Stimulated activated CD4-positive, alpha-beta T cell treated with anti-CD3 and anti-CD28 coated beads, Interleukin-15, amount 100 ng/mL, for 24 hours (primary cell): ENCODE data around the gene CELF1.

Experiments
- DNase-seq: peaks from one replicate; pipeline ENCODE4 v3.0.0-alpha.2; 2020

CELF1 gene

DNA sequence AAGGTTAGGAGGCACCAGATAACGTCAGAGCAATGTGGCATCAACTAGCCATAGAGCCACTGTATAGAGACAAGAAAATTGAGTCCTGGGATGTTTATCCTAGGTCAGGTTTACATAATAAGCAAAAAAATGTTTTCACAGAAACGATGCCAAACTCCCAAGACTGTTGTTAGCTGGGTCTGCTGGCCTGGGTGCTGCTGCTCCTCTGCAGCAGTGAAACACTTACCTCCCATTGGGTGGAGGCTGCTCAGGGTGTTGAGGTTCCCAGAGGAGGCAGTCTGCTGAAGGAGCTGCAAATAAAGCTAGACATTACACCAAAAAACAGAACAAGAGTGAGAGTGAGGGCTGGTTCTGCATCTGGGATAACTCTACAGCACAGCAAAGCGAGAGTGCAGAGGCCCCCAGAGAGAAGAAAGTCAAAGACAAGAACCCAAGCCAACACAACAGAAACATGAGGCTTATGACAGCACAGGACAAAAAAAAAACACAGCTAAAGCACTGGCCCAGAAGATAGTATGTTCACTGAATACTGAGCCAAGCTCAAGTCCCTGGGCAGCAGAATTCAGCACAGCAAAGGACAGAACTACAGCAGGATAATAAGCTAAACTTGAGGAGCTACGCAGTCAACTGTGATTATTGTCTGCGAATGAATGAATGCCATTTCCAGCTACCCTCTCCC is 74.1 kb downstream of the CELF1 start:
- no peak for DNase-seq

- DNase-seq, result no peak
Observed at GRCh38 chr11:47477753-47478152, 75.2 kb downstream of the CELF1 start.

- DNase-seq, result peak; percentile 25
Observed at GRCh38 chr11:47477323-47477722, 75.6 kb downstream of the CELF1 start.

DNA sequence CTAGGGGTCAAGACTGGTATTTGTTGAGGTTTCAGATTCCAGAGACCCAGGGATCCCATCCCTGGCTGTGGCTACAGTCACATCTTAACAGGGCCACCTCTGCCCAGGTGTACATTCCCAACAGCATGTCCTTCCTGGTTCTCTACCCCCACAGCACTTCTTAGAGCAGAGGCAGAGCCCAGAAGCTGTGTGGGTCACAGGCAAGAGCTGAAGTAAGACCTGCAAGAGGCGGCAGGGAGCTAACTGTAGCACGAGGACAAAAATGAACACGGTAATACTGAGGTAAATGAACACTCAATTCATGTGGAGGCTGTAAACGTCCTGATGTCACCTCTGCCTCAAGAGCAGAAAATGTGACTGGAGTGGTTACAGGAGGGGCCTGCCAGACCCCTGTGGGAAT is 82.3 kb downstream of the CELF1 start:
- DNase-seq, result no peak

DNA sequence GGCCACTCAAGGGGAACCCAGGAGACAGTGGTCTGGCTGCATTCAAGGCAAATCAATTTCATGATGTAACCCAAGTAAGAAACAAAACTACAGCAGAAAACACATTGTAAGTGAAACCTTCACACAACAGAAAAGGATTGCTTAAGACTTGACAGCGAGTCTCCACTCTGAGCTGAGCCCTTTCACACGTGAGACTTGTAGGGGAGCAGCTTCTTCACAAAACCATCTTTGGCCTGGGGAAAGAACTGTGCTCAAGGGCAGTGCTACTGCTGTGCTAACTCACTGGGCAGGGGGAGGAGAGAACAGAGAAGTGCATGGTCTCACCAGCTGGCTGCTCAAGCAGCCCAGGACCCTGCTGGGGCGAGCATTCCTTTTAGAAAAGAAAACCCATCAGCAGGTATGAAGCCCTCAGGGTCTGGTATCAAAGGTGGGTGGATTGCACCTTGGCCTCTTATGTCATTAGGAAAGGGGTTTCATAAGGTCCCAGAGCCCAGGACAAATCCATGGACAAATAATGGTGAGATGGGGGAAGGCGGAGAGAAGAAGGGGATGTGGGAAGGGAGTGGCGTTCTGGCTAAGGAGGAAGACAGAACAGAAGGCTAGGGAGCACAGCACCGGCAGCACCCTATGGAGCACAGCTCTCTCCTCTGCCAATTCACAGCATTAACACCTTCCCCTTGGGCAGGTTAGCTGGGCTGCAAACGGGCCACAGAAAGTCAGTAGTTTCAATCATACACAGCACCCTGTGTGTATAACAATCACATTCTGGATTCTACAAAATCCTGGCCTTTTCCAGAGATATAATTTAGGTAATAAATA is 83.4 kb downstream of the CELF1 start:
- no peak for DNase-seq

GRCh38 chr11:47468598-47469214 is 84.2 kb downstream of the CELF1 start:
- no peak for DNase-seq

DNA sequence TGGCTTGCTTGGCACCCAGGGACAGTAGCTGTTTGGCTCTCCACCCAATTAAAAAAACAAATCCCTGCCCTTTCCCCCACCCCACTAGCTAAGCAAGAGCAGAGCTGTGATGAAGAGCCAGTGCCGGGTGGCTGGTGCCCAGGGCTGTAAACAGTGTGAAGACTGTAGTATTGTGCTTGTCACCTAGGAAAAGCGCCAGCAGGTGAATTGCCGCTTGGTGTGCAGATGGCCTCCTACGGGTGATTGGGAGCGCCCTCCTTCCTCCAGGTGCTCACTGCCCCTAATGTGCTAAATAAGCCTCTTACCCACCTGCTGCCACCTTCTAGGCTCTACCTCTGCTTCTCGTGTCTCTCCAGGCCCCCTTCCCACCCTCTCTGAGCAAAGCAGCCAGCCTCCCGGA is 85.6 kb downstream of the CELF1 start:
- DNase-seq, result no peak

- DNase-seq, result no peak
Observed at GRCh38 chr11:47466701-47467250, 86.2 kb downstream of the CELF1 start.

DNA sequence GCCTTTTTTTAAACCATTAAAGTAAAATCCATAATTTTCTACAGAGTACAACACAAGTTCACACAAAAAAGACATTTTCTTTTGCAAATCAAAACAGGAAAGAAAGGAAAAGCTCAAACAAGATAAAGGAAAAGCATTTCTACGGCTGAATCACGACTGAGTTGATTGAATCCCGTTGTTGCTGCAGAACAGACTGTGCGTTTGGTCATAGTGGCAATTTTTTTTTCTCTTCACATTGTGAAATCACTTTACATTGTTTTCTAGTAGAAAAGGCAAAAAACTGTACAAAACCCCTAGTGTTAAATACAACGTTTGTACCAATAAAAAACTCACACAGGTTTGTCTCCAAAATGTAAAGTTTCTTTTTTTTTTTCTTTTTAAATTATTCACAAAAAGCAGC is 86.7 kb downstream of the CELF1 start:
- no peak for DNase-seq

DNA sequence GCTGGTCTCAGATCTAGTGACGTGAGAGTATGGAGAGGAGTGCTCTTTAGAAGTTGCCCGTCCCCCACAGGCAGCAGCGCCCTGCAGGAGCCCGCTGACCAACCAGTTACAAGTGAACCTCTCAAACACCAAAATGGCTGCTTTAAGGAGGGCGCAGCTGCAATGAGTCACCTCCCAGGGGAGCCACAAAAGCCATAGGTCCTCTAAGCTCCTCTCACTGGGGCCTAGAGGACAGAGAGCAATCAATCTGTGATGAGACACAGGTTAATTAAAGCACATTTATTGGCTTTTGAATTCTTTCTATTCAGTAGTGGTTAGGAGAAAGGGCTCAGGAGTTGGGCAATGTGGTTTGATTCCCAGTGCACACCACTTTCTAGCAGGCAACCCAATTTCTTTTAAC is 88.4 kb downstream of the CELF1 start:
- DNase-seq, result no peak

GRCh38 chr11:47461876-47462275 is 91.1 kb downstream of the CELF1 start:
- DNase-seq, result no peak

- no peak for DNase-seq
Observed at GRCh38 chr11:47460571-47461235, 92.2 kb downstream of the CELF1 start.

- peak; percentile 72 for DNase-seq
Observed at GRCh38 chr11:47454258-47454671, 98.7 kb downstream of the CELF1 start.

DNA sequence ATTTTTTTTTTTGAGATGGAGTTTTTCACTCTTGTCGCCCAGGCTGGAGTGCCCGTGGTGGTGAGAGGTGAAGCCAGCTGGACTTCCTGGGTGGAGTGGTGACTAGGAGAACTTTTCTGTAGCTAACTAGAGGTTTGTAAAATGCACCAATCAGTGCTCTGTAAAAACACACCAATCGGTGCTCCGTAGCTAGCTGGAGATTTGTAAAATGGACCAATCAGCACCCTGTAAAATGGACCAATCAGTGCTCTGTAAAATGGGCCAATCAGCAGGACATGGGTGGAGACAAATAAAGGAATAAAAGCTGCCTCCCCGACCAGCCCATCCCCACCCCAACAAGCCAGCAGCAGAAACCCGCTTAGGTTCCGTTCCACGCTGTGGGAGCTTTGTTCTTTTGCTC is 99.6 kb downstream of the CELF1 start:
- DNase-seq, result no peak

DNA sequence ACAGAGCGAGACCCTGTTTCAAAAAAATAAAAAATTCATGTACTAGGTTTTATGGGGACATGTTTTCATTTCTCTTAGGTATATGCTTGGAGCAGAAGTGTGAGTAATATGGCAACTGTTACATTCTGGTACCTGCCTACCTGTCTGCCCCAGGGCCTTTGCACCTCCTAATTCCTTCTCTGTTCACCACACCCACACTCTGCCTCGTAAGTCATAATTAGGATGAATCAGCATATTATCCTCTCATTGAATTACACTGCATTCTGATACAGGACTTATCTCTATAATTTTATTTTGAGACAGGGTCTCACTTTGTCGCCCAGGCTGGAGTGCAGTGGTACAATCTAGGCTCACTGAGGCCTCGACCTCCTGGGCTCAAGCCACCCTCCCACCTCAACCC is 100.9 kb downstream of the CELF1 start:
- no peak for DNase-seq

GRCh38 chr11:47451436-47451835 is 101.5 kb downstream of the CELF1 start:
- no peak for DNase-seq

GRCh38 chr11:47449541-47449940 is 103.4 kb downstream of the CELF1 start:
- DNase-seq, result no peak

- no peak for DNase-seq
Observed at GRCh38 chr11:47448566-47449427, 104.1 kb downstream of the CELF1 start, which contains the start of gene RAPSN. Gene RAPSN (minus strand): TSS chr11:47449136. CDS start chr11:47448964, 172 bp downstream.

DNA sequence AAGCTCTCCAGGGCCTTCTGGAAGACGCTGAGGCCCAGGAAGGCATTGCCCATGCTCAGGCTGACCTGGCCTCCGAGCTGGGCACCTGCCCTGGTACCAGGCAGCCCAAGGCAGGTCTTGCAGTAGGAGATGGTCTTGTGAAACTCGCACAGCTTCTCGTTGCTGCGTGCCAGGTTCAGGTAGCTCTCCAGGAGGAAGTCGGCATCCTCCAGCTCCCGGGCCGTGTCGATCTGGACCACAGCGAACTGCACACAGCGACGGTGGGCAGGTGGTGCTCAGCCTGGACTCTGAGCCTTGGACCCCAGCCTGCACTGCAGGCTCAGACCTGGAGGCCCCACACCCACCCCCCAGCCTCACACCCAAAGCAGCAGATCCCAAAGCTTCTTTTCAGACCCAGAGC is 105.0 kb downstream of the CELF1 start:
- DNase-seq, result no peak

GRCh38 chr11:47446833-47447232 is 106.1 kb downstream of the CELF1 start:
- no peak for DNase-seq

DNA sequence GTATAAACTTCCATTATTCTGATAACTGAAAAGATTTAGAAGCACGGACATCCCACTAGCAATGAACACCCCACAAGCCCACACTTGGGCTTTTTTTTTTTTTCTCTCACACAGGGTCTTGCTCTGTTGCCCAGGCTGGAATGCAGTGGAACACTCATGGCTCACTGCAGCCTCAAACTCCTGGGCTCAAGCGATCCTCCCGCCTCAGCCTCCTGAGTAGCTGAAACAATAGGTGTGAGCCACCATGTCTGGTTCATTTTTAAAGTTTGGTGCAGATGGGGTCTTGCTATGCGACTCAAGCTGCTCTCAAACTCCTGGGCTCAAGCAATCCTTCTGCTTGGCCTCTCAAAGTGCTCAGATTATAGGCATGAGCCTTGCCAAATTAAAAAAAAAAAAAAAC is 107.1 kb downstream of the CELF1 start:
- no peak for DNase-seq

- no peak for DNase-seq
Observed at GRCh38 chr11:47443817-47444216, 109.1 kb downstream of the CELF1 start.
